Measurements from ENCODE around the gene TSPAN14. TPM values are rescaled to one million over a fixed set of nuclear protein-coding genes. Genes with fewer than 3 reads are reported as not detected.

The TSPAN14 gene
- total RNA-seq, 3 donors from 2014 or later (not counting 1 experiment from before 2014, with no cell fraction given) = 126 to 180 (median 173) TPM

- Mint-ChIP-seq H3K36me3 (no peaks in the 10 kb centered on the region), H3K27me3 (ENCODE audit: low read depth in 2 of 2) (peaks cover 7 to 8% of the 10 kb centered on the region in 2 donors), H3K4me3 (no peak overlapping the region), H3K27ac (no peak overlapping the region), H3K9me3 (no peaks in the 10 kb centered on the region), H3K4me1 (peaks cover 14 to 21% of the 10 kb centered on the region in 2 donors)
- Histone ChIP-seq H3K4me3 (ENCODE audit: low read length) (no peak overlapping the region), H3K27ac (ENCODE audit: low read length) (no peak overlapping the region), H3K4me1 (ENCODE audit: control insufficient read depth, insufficient read depth, low read length) (peaks cover 8% of the 10 kb centered on the region), H3K9me3 (ENCODE audit: control insufficient read depth, insufficient read depth, low read length) (no peaks in the 10 kb centered on the region), H3K36me3 (ENCODE audit: control insufficient read depth, insufficient read depth, low read length) (no peaks in the 10 kb centered on the region), H3K27me3 (ENCODE audit: control insufficient read depth, insufficient read depth, low read length) (no peaks in the 10 kb centered on the region)
- WGBS (ENCODE audit: insufficient coverage) = 92% methylated on average over 7 of the region's 7 CpGs
- no peak for ATAC-seq
- DNase-seq = no peak
- no peak for TF ChIP-seq CTCF (IDR thresholded peaks at IDR 0.05)
- intact Hi-C loops (cut with micrococcal nuclease) = no loop called here
These were observed 126.7 kb downstream of the TSPAN14 start for GRCh38 chr10:80580638-80581468.

- 85% methylated on average over 5 of the region's 5 CpGs for WGBS (ENCODE audit: insufficient coverage)
- Mint-ChIP-seq H3K27me3 (ENCODE audit: low read depth in 2 of 2) (peaks cover 7 to 8% of the 10 kb centered on the region in 2 donors), H3K4me1 (peaks cover 14 to 21% of the 10 kb centered on the region in 2 donors)
These were observed 127.3 kb downstream of the TSPAN14 start for GRCh38 chr10:80581469-80581835.

GRCh38 chr10:80582286-80582960 lies 128.3 kb downstream of the TSPAN14 start:
- H3K9me3 Mint-ChIP-seq = no peaks in the 10 kb centered on the region

More at GRCh38 chr10:80581469-80581835, 127.3 kb downstream of the TSPAN14 start:
- ATAC-seq (no peak), DNase-seq (no peak)
- Histone ChIP-seq H3K9me3 (ENCODE audit: control insufficient read depth, insufficient read depth, low read length) (no peaks in the 10 kb centered on the region), H3K4me3 (ENCODE audit: low read length) (no peak overlapping the region), H3K36me3 (ENCODE audit: control insufficient read depth, insufficient read depth, low read length) (no peaks in the 10 kb centered on the region), H3K27ac (ENCODE audit: low read length) (no peak overlapping the region), H3K4me1 (ENCODE audit: control insufficient read depth, insufficient read depth, low read length) (peaks cover 8% of the 10 kb centered on the region), H3K27me3 (ENCODE audit: control insufficient read depth, insufficient read depth, low read length) (no peaks in the 10 kb centered on the region)
- H3K9me3 Mint-ChIP-seq = no peaks in the 10 kb centered on the region
- H3K36me3 Mint-ChIP-seq = no peaks in the 10 kb centered on the region
- intact Hi-C loops (cut with micrococcal nuclease) = no loop called here
- no peak overlapping the region for H3K4me3 Mint-ChIP-seq
- no peak overlapping the region for H3K27ac Mint-ChIP-seq
- no peak for TF ChIP-seq CTCF (IDR thresholded peaks at IDR 0.05)

More at GRCh38 chr10:80582286-80582960, 128.3 kb downstream of the TSPAN14 start:
- no peak for TF ChIP-seq CTCF (IDR thresholded peaks at IDR 0.05)
- Mint-ChIP-seq H3K27ac (no peak overlapping the region), H3K27me3 (ENCODE audit: low read depth in 2 of 2) (peaks cover 7 to 8% of the 10 kb centered on the region in 2 donors), H3K4me3 (no peak overlapping the region), H3K4me1 (peaks cover 14 to 21% of the 10 kb centered on the region in 2 donors), H3K36me3 (no peaks in the 10 kb centered on the region)
- H3K27me3 ChIP-seq (ENCODE audit: control insufficient read depth, insufficient read depth, low read length) = no peaks in the 10 kb centered on the region
- H3K9me3 ChIP-seq (ENCODE audit: control insufficient read depth, insufficient read depth, low read length) = no peaks in the 10 kb centered on the region
- no peak overlapping the region for H3K4me3 ChIP-seq (ENCODE audit: low read length)
- whole genome bisulfite sequencing (ENCODE audit: insufficient coverage) = 85% methylated on average over 3 of the region's 3 CpGs
- intact Hi-C loops (cut with micrococcal nuclease) = no loop called here
- no peak for ATAC-seq
- no peaks in the 10 kb centered on the region for H3K36me3 ChIP-seq (ENCODE audit: control insufficient read depth, insufficient read depth, low read length)
- H3K27ac ChIP-seq (ENCODE audit: low read length) = no peak overlapping the region
- peaks cover 8% of the 10 kb centered on the region for H3K4me1 ChIP-seq (ENCODE audit: control insufficient read depth, insufficient read depth, low read length)
- DNase-seq = no peak

Other genes starting within 250 kb of the TSPAN14 start
- 100 to 1,000 TPM; 213 to 264 (median 245) TPM for gene ANXA11, start 248.8 kb upstream of the TSPAN14 start, total RNA-seq
- not detected for gene MAT1A, start 164.7 kb upstream of the TSPAN14 start, total RNA-seq
- gene DYDC1, start 97.6 kb upstream of the TSPAN14 start, total RNA-seq = not detected
- gene DYDC2, start 97.5 kb upstream of the TSPAN14 start, total RNA-seq = not detected
- 1 to 10 TPM; 1.3 to 1.8 (median 1.4) TPM for gene PRXL2A, start 45.8 kb upstream of the TSPAN14 start, total RNA-seq
- gene SH2D4B, start 83.6 kb downstream of the TSPAN14 start, total RNA-seq = under 1 TPM; 0.19 to 0.30 (median 0.27) TPM